ENCODE measurements around the gene CCHCR1. TPM values are rescaled to one million over a fixed set of nuclear protein-coding genes. Genes with fewer than 3 reads are reported as not detected.
"Not testable (repeated sequence)": the region's sequence is repeated elsewhere in the genome, so short reads cannot be mapped to it uniquely, and the experiment has no call there.

The CCHCR1 gene
- total RNA-seq, 1 experiment from 2014 or later: 60.6 TPM

DNA sequence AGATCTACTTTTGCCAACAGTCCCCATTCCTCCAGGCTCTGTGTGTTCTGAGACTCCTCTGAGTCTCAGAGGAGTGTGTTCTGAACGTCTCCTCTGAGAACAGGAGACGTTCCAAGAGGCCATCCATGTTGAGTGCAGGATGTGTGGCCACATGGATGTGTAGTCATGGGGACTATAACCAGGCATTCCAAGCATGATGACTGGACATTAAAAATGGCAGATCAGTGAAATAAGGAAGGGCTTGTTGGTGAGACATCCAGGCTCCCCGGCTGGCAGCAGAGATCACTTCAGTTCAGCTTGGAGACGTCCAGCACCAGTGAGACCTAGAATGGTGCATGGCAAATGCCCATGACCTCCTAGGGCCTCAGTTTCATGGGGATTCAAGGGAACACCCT lies 47.1 kb upstream of the CCHCR1 start:
- Histone ChIP-seq H2AFZ (no peak overlapping the region), H3K36me3 (ENCODE audit: low read depth) (no peaks in the 10 kb centered on the region), H3K9me2 (ENCODE audit: insufficient read depth) (no peaks in the 10 kb centered on the region), H3K4me3 (peak overlapping the region; percentile 52; the same call in 1 of the 2 replicates), H4K20me1 (ENCODE audit: insufficient read depth) (no peaks in the 10 kb centered on the region), H3K4me2 (peak overlapping the region; percentile 84), H3K27me3 (ENCODE audit: insufficient read depth, low read depth) (no peaks in the 10 kb centered on the region), H3K9me3 (ENCODE audit: insufficient read depth, low read depth) (no peaks in the 10 kb centered on the region), H3K27ac (peak overlapping the region; percentile 95), H3F3A (ENCODE audit: insufficient read depth, low read depth) (peaks cover 36% of the 10 kb centered on the region), H3K4me1 (replicated peaks; ENCODE audit: insufficient read depth) (peaks cover 36% of the 10 kb centered on the region), H3K79me2 (ENCODE audit: low read depth) (peaks cover 8% of the 10 kb centered on the region; the same call in 1 of the 2 replicates)
- no peak for TF ChIP-seq EZH2 (IDR thresholded peaks at IDR 0.05; ENCODE audit: low read depth)
- TF ChIP-seq, protein P1, sequence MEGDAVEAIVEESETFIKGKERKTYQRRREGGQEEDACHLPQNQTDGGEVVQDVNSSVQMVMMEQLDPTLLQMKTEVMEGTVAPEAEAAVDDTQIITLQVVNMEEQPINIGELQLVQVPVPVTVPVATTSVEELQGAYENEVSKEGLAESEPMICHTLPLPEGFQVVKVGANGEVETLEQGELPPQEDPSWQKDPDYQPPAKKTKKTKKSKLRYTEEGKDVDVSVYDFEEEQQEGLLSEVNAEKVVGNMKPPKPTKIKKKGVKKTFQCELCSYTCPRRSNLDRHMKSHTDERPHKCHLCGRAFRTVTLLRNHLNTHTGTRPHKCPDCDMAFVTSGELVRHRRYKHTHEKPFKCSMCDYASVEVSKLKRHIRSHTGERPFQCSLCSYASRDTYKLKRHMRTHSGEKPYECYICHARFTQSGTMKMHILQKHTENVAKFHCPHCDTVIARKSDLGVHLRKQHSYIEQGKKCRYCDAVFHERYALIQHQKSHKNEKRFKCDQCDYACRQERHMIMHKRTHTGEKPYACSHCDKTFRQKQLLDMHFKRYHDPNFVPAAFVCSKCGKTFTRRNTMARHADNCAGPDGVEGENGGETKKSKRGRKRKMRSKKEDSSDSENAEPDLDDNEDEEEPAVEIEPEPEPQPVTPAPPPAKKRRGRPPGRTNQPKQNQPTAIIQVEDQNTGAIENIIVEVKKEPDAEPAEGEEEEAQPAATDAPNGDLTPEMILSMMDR (conservative IDR thresholded peaks at IDR 0.05): no peak
- no TSS peak for BruUV-seq (replicated peaks)
- POLR2A ChIA-PET (ENCODE audit: unreplicated experiment): no interaction called here
- intact Hi-C loops (cut with micrococcal nuclease; ENCODE audit: unreplicated experiment): no loop called here
- CTCF ChIA-PET: interaction anchor here (0.7 kb wide), 1 partner anchor 151 kb away, joined by 8 read pairs; no protein-coding TSS in a partner anchor
- no peak for DNase-seq

DNA sequence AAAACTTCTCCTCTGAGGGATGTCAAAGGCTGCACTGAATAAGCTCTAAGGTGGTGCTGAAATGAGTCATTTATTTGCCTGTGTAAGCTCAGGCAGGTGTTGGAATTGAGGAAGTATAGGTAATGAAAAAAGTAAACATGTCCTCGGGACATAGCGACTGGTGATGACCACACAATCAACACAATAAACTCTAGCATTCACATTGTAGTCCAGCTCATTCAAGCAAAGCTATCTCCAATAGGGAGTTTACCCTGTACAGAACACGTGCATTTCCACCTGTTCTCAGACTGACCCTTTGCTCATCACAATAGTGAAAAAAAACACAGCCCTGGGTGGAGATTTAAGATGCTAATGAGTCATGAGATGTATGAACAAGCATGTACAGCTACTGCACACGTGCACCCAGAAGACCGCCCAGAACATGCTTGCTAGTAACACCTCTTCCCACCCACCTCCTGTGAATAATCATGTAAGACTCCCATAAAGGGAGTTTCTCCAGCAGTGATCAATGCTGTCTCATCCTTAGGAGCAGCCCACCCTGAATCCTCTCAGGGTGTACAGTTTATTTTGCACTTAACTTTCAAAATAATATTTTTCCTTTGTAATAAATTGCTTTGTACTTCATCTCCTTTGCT lies 45.9 kb upstream of the CCHCR1 start:
- Histone ChIP-seq H3K36me3 (ENCODE audit: low read depth) (no peaks in the 10 kb centered on the region), H3F3A (ENCODE audit: insufficient read depth, low read depth) (peaks cover 36% of the 10 kb centered on the region), H3K4me1 (replicated peaks; ENCODE audit: insufficient read depth) (peaks cover 40% of the 10 kb centered on the region), H3K9me3 (ENCODE audit: insufficient read depth, low read depth) (no peaks in the 10 kb centered on the region), H2AFZ (no peak overlapping the region; the same call in 1 of the 2 replicates), H3K27ac (peak overlapping the region; percentile 95), H3K79me2 (ENCODE audit: low read depth) (peaks cover 15% of the 10 kb centered on the region; the same call in 1 of the 2 replicates), H4K20me1 (ENCODE audit: insufficient read depth) (no peaks in the 10 kb centered on the region), H3K27me3 (ENCODE audit: insufficient read depth, low read depth) (no peaks in the 10 kb centered on the region), H3K9me2 (ENCODE audit: insufficient read depth) (no peaks in the 10 kb centered on the region), H3K4me3 (peak overlapping the region; percentile 52; the same call in 1 of the 2 replicates), H3K4me2 (peak overlapping the region; percentile 84)
- DNase-seq: peak; percentile 52 to 98
- ChIA-PET CTCF (interaction anchor here (0.6 to 1.1 kb wide), 4 partner anchors 43 to 349 kb away, joined by 3 to 8 read pairs (median 4); no protein-coding TSS in a partner anchor), POLR2A (ENCODE audit: unreplicated experiment) (interaction anchor here (0.6 to 0.7 kb wide), 3 partner anchors 91 to 631 kb away, joined by 3 to 8 read pairs (median 5); partner anchors contain the start of gene MDC1)
- TF ChIP-seq, protein P1 (conservative IDR thresholded peaks at IDR 0.05): no peak
- no peak for TF ChIP-seq EZH2 (IDR thresholded peaks at IDR 0.05; ENCODE audit: low read depth)
- intact Hi-C loops (cut with micrococcal nuclease; ENCODE audit: unreplicated experiment): loop anchor here (2.0 kb wide), 1 partner anchor 69 kb away; the partner anchor contains the start of gene HLA-C
- BruUV-seq (replicated peaks): no TSS peak

DNA sequence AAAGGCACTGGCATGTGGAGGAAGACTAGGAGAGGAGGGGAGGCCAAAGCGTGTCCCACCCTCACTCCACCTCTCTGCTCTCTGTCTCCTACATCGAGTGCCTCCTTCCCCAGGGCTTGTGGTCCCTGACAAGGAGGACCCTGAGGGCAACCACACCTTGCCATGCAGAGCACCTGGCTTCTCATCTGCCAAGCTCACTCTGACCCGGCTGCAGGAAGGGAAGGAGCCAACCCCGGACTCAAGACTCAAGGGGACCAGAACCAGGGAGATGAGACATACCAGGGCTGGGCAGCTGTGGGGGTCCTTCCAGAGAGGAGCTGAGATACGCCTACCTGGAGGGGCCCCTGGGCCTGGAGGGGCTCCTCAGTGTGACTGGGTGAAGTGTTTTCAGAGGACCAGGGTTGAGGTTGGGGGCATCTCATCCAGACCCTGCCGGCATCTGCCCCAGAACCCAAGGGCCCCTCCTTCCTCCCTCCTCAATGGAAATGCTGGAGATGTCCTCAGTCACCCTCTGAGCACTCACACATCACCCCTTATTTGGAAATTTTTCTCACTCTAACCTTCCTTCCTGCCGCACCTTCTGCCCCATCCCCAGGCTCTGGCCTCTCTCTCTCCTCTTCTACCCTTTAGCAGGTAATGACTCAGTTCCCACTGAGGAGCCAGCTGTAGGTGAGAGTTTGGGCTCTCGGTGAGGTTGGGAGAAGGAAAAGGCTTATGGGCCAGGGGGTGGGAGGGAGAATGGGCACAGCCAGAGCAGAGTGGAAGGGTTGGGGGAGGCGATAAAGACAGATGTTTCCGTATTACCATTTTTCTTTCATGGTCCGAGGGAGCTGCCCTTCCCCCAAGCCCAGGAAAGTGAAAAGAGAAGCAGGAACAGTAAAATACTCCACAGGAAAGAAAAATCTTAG lies 44.9 kb upstream of the CCHCR1 start:
- Histone ChIP-seq H3K27ac (peak overlapping the region; percentile 95), H4K20me1 (ENCODE audit: insufficient read depth) (no peaks in the 10 kb centered on the region), H3K79me2 (ENCODE audit: low read depth) (peaks cover 15% of the 10 kb centered on the region; the same call in 1 of the 2 replicates), H3K9me3 (ENCODE audit: insufficient read depth, low read depth) (no peaks in the 10 kb centered on the region), H3K4me3 (peak overlapping the region; percentile 32; the same call in 1 of the 2 replicates), H3F3A (ENCODE audit: insufficient read depth, low read depth) (peaks cover 41% of the 10 kb centered on the region), H3K36me3 (ENCODE audit: low read depth) (no peaks in the 10 kb centered on the region), H2AFZ (no peak overlapping the region), H3K4me2 (peak overlapping the region; percentile 84), H3K9me2 (ENCODE audit: insufficient read depth) (no peaks in the 10 kb centered on the region), H3K4me1 (replicated peaks; ENCODE audit: insufficient read depth) (peaks cover 41% of the 10 kb centered on the region), H3K27me3 (ENCODE audit: insufficient read depth, low read depth) (no peaks in the 10 kb centered on the region)
- ChIA-PET CTCF (interaction anchor here (0.6 to 1.1 kb wide), 4 partner anchors 44 to 350 kb away, joined by 3 to 8 read pairs (median 4); no protein-coding TSS in a partner anchor), POLR2A (ENCODE audit: unreplicated experiment) (interaction anchor here (0.6 to 0.7 kb wide), 2 partner anchors 90 to 485 kb away, joined by 5 to 8 read pairs; partner anchors contain the start of gene MDC1)
- TF ChIP-seq EZH2 (IDR thresholded peaks at IDR 0.05; ENCODE audit: low read depth): no peak
- TF ChIP-seq, protein P1 (conservative IDR thresholded peaks at IDR 0.05): no peak
- intact Hi-C loops (cut with micrococcal nuclease; ENCODE audit: unreplicated experiment): loop anchor here (2.0 kb wide), 1 partner anchor 70 kb away; the partner anchor contains the start of gene HLA-C
- peak in 1 of 2 experiments; percentile 62 for DNase-seq
- no TSS peak for BruUV-seq (replicated peaks)

DNA sequence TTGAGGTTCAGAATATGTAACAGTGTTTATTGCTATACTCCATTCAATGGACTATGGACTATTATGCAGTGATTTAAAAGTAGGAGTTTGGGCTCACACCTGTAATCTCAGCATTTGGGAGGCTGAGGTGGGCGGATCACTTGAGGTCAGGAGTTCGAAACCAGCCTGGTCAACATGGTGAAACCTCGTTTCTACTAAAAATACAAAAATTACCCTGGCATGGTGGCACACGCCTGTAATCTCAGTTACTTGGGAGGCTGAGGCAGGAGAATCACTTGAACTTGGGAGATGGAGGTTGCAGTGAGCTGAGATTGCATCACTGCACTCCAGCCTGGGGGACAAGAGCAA lies 41.5 kb upstream of the CCHCR1 start:
- H3K27me3 ChIP-seq (ENCODE audit: insufficient read depth, low read depth); H4K20me1 ChIP-seq (ENCODE audit: insufficient read depth); POLR2A ChIA-PET (ENCODE audit: unreplicated experiment); H2AFZ ChIP-seq; H3K9me2 ChIP-seq (ENCODE audit: insufficient read depth); H3K4me3 ChIP-seq; H3K27ac ChIP-seq; H3K36me3 ChIP-seq (ENCODE audit: low read depth); H3K9me3 ChIP-seq (ENCODE audit: insufficient read depth, low read depth); BruUV-seq (replicated peaks); H3K4me2 ChIP-seq; CTCF ChIA-PET; DNase-seq: not testable (repeated sequence)
- H3K79me2 ChIP-seq (ENCODE audit: low read depth): peaks cover 15% of the 10 kb centered on the region; the same call in 1 of the 2 replicates
- peaks cover 31% of the 10 kb centered on the region for H3K4me1 ChIP-seq (replicated peaks; ENCODE audit: insufficient read depth)
- H3F3A ChIP-seq (ENCODE audit: insufficient read depth, low read depth): peaks cover 35% of the 10 kb centered on the region
- intact Hi-C loops (cut with micrococcal nuclease; ENCODE audit: unreplicated experiment): loop anchor here (5.0 kb wide), 1 partner anchor 183 kb away; no protein-coding TSS in a partner anchor

All from PC-9 (cell line).